Upper lobe of left lung (tissue), 4 donors: ENCODE results near the gene MACROD2.

Experiments used
- POLR2A ChIP-seq, 4 donors: fragments of 450-650 bp; IDR thresholded peaks; one replicate each; pipeline ENCODE4 v1.5.1; 2016 to 2017; ENCODE audit warnings: antibody characterized with exemption in 4 of 4, mild to moderate bottlenecking in 2 of 4
- POLR2AphosphoS5 ChIP-seq, 2 donors: sonication (generic); formaldehyde crosslinking; IDR thresholded peaks; one replicate each; pipeline ENCODE4 v1.5.1; 2017; ENCODE audit warnings: antibody characterized with exemption in 2 of 2
- TF ChIP-seq, protein P1 (sequence below), 6 experiments: fragments of 450-650 bp in 4 of 6; fragments of 200-600 bp in 2 of 6; sonication (generic) in 2 of 6; IDR thresholded peaks; one replicate each; pipeline ENCODE4 v1.5.1; 2016 to 2019; ENCODE audit warnings: antibody characterized with exemption in 6 of 6

DNA sequence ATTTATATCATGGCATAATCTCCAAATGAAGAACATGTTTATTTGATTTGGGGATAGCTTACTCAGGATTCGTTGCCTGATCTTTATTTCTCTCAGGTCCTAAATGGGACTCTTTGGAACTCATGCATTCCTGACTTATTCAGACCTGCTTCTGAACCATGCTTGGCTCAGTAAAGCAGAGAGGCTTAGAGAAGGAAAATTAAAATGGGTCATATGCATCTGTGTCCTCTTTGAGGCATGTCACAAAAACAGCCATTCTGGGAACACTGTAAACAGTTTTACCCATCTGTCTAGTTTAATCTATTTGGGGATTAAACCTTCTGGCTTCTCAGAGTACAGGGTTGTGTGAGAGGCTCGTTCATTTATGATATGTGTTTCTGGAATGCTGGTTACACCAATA is 1560.6 kb downstream of the MACROD2 start:
- TF ChIP-seq POLR2AphosphoS5 (IDR thresholded peaks at IDR 0.05) = no peak
- TF ChIP-seq, protein P1, sequence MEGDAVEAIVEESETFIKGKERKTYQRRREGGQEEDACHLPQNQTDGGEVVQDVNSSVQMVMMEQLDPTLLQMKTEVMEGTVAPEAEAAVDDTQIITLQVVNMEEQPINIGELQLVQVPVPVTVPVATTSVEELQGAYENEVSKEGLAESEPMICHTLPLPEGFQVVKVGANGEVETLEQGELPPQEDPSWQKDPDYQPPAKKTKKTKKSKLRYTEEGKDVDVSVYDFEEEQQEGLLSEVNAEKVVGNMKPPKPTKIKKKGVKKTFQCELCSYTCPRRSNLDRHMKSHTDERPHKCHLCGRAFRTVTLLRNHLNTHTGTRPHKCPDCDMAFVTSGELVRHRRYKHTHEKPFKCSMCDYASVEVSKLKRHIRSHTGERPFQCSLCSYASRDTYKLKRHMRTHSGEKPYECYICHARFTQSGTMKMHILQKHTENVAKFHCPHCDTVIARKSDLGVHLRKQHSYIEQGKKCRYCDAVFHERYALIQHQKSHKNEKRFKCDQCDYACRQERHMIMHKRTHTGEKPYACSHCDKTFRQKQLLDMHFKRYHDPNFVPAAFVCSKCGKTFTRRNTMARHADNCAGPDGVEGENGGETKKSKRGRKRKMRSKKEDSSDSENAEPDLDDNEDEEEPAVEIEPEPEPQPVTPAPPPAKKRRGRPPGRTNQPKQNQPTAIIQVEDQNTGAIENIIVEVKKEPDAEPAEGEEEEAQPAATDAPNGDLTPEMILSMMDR (IDR thresholded peaks at IDR 0.05) = no peak
- no peak for TF ChIP-seq POLR2A (IDR thresholded peaks at IDR 0.05)
